Measurements from ENCODE around the gene FAM149A.
A peak's percentile ranks its signal among the peaks of the same experiment; 100 is the strongest.

GRCh38 chr4:186144198-186144945, 39.9 kb downstream of the FAM149A start:
- no peak for TF ChIP-seq HMGXB4 (CRISPR knock-in tag; IDR thresholded peaks at IDR 0.05)
- no peak for TF ChIP-seq ETV6 (CRISPR knock-in tag; IDR thresholded peaks at IDR 0.05)
- no peak for TF ChIP-seq CTCF (IDR thresholded peaks at IDR 0.05)
- TF ChIP-seq STAT6 (CRISPR knock-in tag; conservative IDR thresholded peaks at IDR 0.05; ENCODE audit: low read depth) = no peak
- TF ChIP-seq USF1 (CRISPR knock-in tag; IDR thresholded peaks at IDR 0.05) = peak; percentile 60; the same call in 1 of the 2 replicates
- TF ChIP-seq ZNF121 (CRISPR knock-in tag; IDR thresholded peaks at IDR 0.05) = no peak
- TF ChIP-seq E2F4 (CRISPR knock-in tag; IDR thresholded peaks at IDR 0.05; ENCODE audit: borderline replicate concordance, low read depth) = 0 out of 2 replicates have a peak, but pooled peaks have one; percentile 40
- TF ChIP-seq SMAD3 (CRISPR knock-in tag; IDR thresholded peaks at IDR 0.05; ENCODE audit: borderline replicate concordance) = no peak
- TF ChIP-seq USF2 (CRISPR knock-in tag; IDR thresholded peaks at IDR 0.05) = no peak
- peak; percentile 96 for TF ChIP-seq MAX (CRISPR knock-in tag; IDR thresholded peaks at IDR 0.05)
- no peak for TF ChIP-seq NFYB (CRISPR knock-in tag; conservative IDR thresholded peaks at IDR 0.05; ENCODE audit: low read depth)

Measured in WTC11 (cell line).